Measurements from ENCODE around the gene CPHXL.

Gene CPHXL

DNA sequence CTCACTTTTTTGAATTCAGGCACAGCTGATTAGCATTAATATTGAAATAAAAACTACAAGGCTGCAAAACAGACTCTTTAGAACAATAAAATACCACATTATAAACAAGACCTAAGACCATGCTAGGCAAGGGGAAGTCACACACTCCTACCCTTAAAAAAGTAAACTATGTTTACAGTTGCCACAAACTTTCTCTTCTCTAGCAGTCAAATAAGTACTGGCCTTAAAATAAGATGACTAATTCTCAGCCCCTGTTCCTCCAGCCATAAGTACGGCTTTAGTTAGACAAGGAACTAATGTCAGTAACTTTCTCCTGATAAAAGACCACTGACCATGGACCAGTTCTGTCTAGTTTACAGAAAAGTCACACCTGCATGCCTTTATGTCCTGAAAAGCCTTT, 19.5 kb upstream of the CPHXL start (continued):
- TF ChIP-seq, protein P1, sequence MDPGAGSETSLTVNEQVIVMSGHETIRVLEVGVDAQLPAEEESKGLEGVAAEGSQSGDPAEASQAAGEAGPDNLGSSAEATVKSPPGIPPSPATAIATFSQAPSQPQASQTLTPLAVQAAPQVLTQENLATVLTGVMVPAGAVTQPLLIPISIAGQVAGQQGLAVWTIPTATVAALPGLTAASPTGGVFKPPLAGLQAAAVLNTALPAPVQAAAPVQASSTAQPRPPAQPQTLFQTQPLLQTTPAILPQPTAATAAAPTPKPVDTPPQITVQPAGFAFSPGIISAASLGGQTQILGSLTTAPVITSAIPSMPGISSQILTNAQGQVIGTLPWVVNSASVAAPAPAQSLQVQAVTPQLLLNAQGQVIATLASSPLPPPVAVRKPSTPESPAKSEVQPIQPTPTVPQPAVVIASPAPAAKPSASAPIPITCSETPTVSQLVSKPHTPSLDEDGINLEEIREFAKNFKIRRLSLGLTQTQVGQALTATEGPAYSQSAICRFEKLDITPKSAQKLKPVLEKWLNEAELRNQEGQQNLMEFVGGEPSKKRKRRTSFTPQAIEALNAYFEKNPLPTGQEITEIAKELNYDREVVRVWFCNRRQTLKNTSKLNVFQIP (CRISPR knock-in tag; IDR thresholded peaks at IDR 0.05; ENCODE audit: borderline replicate concordance, low read depth), result no peak
- no peak for TF ChIP-seq ZFP30 (CRISPR knock-in tag; IDR thresholded peaks at IDR 0.05)

DNA sequence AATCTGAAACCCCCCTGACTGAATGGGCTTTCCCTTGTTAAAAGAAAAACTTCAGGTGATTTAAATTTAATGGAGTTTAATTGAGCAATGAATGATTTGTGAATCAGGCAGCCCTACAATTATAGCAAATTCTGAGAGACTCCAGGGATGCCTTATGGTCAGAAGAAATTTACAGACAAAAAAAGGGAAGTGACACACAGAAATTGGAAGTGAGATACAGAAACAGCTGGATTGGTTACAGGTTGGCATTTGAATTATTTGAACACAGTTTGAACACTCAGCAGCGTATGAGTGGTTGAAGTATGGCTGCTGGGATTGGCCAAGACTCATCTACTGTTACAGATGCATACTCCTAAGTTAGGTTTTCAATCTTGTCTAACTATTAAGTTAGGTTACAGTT, 19.0 kb upstream of the CPHXL start:
- TF ChIP-seq ZNF8 (CRISPR knock-in tag; IDR thresholded peaks at IDR 0.05) (no peak), BACH2 (CRISPR knock-in tag; IDR thresholded peaks at IDR 0.05; ENCODE audit: borderline replicate concordance) (no peak), OSR1 (CRISPR knock-in tag; IDR thresholded peaks at IDR 0.05) (no peak), GLIS3 (CRISPR knock-in tag; IDR thresholded peaks at IDR 0.05) (no peak), SNAI2 (CRISPR knock-in tag; IDR thresholded peaks at IDR 0.05) (no peak), ZNF565 (CRISPR knock-in tag; conservative IDR thresholded peaks at IDR 0.05; ENCODE audit: low read depth) (no peak), ZC3H10 (CRISPR knock-in tag; IDR thresholded peaks at IDR 0.05) (no peak), TCF4 (CRISPR knock-in tag; IDR thresholded peaks at IDR 0.05; ENCODE audit: borderline replicate concordance) (no peak), ZFP30 (CRISPR knock-in tag; IDR thresholded peaks at IDR 0.05) (no peak), RARB (CRISPR knock-in tag; IDR thresholded peaks at IDR 0.05) (no peak), ISL1 (CRISPR knock-in tag; IDR thresholded peaks at IDR 0.05) (no peak), ZNF70 (CRISPR knock-in tag; IDR thresholded peaks at IDR 0.05) (no peak)
- TF ChIP-seq, protein P2, sequence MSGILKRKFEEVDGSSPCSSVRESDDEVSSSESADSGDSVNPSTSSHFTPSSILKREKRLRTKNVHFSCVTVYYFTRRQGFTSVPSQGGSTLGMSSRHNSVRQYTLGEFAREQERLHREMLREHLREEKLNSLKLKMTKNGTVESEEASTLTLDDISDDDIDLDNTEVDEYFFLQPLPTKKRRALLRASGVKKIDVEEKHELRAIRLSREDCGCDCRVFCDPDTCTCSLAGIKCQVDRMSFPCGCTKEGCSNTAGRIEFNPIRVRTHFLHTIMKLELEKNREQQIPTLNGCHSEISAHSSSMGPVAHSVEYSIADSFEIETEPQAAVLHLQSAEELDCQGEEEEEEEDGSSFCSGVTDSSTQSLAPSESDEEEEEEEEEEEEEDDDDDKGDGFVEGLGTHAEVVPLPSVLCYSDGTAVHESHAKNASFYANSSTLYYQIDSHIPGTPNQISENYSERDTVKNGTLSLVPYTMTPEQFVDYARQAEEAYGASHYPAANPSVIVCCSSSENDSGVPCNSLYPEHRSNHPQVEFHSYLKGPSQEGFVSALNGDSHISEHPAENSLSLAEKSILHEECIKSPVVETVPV (CRISPR knock-in tag; IDR thresholded peaks at IDR 0.05), result no peak
- TF ChIP-seq, protein P3, sequence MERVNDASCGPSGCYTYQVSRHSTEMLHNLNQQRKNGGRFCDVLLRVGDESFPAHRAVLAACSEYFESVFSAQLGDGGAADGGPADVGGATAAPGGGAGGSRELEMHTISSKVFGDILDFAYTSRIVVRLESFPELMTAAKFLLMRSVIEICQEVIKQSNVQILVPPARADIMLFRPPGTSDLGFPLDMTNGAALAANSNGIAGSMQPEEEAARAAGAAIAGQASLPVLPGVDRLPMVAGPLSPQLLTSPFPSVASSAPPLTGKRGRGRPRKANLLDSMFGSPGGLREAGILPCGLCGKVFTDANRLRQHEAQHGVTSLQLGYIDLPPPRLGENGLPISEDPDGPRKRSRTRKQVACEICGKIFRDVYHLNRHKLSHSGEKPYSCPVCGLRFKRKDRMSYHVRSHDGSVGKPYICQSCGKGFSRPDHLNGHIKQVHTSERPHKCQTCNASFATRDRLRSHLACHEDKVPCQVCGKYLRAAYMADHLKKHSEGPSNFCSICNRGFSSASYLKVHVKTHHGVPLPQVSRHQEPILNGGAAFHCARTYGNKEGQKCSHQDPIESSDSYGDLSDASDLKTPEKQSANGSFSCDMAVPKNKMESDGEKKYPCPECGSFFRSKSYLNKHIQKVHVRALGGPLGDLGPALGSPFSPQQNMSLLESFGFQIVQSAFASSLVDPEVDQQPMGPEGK (CRISPR knock-in tag; IDR thresholded peaks at IDR 0.05; ENCODE audit: borderline replicate concordance), result no peak
- TF ChIP-seq, protein P4, sequence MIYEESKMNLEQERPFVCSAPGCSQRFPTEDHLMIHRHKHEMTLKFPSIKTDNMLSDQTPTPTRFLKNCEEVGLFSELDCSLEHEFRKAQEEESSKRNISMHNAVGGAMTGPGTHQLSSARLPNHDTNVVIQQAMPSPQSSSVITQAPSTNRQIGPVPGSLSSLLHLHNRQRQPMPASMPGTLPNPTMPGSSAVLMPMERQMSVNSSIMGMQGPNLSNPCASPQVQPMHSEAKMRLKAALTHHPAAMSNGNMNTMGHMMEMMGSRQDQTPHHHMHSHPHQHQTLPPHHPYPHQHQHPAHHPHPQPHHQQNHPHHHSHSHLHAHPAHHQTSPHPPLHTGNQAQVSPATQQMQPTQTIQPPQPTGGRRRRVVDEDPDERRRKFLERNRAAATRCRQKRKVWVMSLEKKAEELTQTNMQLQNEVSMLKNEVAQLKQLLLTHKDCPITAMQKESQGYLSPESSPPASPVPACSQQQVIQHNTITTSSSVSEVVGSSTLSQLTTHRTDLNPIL (CRISPR knock-in tag; IDR thresholded peaks at IDR 0.05; ENCODE audit: low read depth), result no peak
- TF ChIP-seq, protein P5, sequence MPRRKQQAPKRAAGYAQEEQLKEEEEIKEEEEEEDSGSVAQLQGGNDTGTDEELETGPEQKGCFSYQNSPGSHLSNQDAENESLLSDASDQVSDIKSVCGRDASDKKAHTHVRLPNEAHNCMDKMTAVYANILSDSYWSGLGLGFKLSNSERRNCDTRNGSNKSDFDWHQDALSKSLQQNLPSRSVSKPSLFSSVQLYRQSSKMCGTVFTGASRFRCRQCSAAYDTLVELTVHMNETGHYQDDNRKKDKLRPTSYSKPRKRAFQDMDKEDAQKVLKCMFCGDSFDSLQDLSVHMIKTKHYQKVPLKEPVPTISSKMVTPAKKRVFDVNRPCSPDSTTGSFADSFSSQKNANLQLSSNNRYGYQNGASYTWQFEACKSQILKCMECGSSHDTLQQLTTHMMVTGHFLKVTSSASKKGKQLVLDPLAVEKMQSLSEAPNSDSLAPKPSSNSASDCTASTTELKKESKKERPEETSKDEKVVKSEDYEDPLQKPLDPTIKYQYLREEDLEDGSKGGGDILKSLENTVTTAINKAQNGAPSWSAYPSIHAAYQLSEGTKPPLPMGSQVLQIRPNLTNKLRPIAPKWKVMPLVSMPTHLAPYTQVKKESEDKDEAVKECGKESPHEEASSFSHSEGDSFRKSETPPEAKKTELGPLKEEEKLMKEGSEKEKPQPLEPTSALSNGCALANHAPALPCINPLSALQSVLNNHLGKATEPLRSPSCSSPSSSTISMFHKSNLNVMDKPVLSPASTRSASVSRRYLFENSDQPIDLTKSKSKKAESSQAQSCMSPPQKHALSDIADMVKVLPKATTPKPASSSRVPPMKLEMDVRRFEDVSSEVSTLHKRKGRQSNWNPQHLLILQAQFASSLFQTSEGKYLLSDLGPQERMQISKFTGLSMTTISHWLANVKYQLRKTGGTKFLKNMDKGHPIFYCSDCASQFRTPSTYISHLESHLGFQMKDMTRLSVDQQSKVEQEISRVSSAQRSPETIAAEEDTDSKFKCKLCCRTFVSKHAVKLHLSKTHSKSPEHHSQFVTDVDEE (CRISPR knock-in tag; IDR thresholded peaks at IDR 0.05), result no peak
- ATAC-seq, result no peak

DNA sequence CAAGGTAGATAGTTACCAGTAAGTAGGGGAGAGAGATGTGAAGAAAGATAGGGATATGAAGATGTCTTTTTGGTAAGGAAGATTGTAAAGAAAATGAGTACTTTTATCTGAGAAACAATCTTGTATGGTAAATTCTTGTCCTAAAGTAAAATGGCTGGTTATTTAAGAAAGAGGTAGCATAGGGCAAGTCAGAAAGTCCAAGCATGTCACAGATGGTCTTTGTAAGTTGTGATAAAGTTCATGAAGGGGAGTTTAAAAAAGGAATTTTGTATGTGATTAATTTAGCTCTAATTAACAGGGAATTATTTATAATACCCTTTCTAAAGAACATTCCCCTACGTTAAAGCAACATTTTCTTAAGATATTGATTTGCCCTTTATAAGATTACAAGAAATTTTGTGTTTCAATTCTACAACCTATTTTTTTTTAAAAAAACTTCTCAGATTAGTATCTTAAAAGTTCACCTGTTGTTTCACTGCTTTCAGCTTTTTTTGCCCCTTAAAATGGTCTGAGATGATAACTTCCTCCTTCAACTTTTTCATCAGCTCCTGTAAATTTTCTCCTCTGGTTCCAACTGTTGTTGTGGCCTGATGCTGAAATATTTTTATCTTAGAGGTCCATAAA, 16.2 kb upstream of the CPHXL start:
- no peak for ATAC-seq
- TF ChIP-seq ZNF8 (CRISPR knock-in tag; IDR thresholded peaks at IDR 0.05) (no peak), PPARA (CRISPR knock-in tag; IDR thresholded peaks at IDR 0.05; ENCODE audit: borderline replicate concordance) (no peak), TCF4 (CRISPR knock-in tag; IDR thresholded peaks at IDR 0.05; ENCODE audit: borderline replicate concordance) (no peak), TOX (CRISPR knock-in tag; IDR thresholded peaks at IDR 0.05; ENCODE audit: borderline replicate concordance) (no peak), RARB (CRISPR knock-in tag; IDR thresholded peaks at IDR 0.05) (no peak), SNAI2 (CRISPR knock-in tag; IDR thresholded peaks at IDR 0.05) (no peak), ESRRG (CRISPR knock-in tag; IDR thresholded peaks at IDR 0.05) (no peak), CSDC2 (CRISPR knock-in tag; IDR thresholded peaks at IDR 0.05) (no peak), GLIS3 (CRISPR knock-in tag; IDR thresholded peaks at IDR 0.05) (no peak), ZC3H10 (CRISPR knock-in tag; IDR thresholded peaks at IDR 0.05) (no peak), ZFP30 (CRISPR knock-in tag; IDR thresholded peaks at IDR 0.05) (no peak)
- TF ChIP-seq, protein P1 (CRISPR knock-in tag; IDR thresholded peaks at IDR 0.05; ENCODE audit: borderline replicate concordance, low read depth), result no peak
- TF ChIP-seq, protein P5 (CRISPR knock-in tag; IDR thresholded peaks at IDR 0.05), result no peak
- TF ChIP-seq, protein P2 (CRISPR knock-in tag; IDR thresholded peaks at IDR 0.05), result no peak
